OCI-LY7 (cell line): ENCODE measurements around the gene MFAP1. TPM values are rescaled to one million over a fixed set of nuclear protein-coding genes. Genes with fewer than 3 reads are reported as not detected.

Experiments used
- BruUV-seq: library from RNA; stranded (reverse); fragments of 400-500 nt; replicated peaks from 2 replicates; lab custom pipeline; 2021; lab: Mats Ljungman, UMichigan
- CTCF ChIA-PET: fragments of 300-600 bp; sonication (Branson Sonifier 250); formaldehyde crosslinking; loops from one replicate; lab custom pipeline; 2022; ENCODE audit warnings: antibody characterized with exemption; ENCODE audit not compliant: unreplicated experiment; lab: Charles Lee
- POLR2A ChIA-PET: fragments of 300-600 bp; sonication (Branson Sonifier 250); formaldehyde crosslinking; loops from one replicate; lab custom pipeline; 2022; ENCODE audit warnings: antibody characterized with exemption; lab: Charles Lee
- DNase-seq: peaks from one replicate; pipeline ENCODE4 v3.0.0-alpha.2; 2015; ENCODE audit warnings: low spot score
- H2AFZ ChIP-seq: fragments of 200-600 bp; sonication (generic), shearing (Covaris generic); 2 replicates; pipeline ENCODE4 v1.6.1; 2014; ENCODE audit warnings: mild to moderate bottlenecking, antibody characterized with exemption, low read length, moderate library complexity
- H3K27ac ChIP-seq: fragments of 200-600 bp; sonication (generic); 2 replicates; pipeline ENCODE4 v1.5.1; 2014; ENCODE audit warnings: mixed run types, low read depth, mild to moderate bottlenecking, moderate library complexity, low read length, inconsistent platforms; ENCODE audit not compliant: poor library complexity, severe bottlenecking
- H3K36me3 ChIP-seq: fragments of 200-600 bp; sonication (generic); 2 replicates; pipeline ENCODE4 v1.6.1; 2014; ENCODE audit warnings: mild to moderate bottlenecking, antibody characterized with exemption, low read length, moderate library complexity, mixed read lengths; ENCODE audit not compliant: insufficient read depth
- H3K4me1 ChIP-seq: fragments of 200-600 bp; sonication (generic); 2 replicates; pipeline ENCODE4 v1.5.1; 2014; ENCODE audit warnings: mild to moderate bottlenecking, low read length; ENCODE audit not compliant: insufficient read depth, poor library complexity, severe bottlenecking
- H3K4me2 ChIP-seq: fragments of 200-600 bp; sonication (generic); 2 replicates; pipeline ENCODE4 v1.6.1; 2014; ENCODE audit warnings: mild to moderate bottlenecking, low read length
- H3K4me3 ChIP-seq: fragments of 200-600 bp; sonication (generic); 2 replicates; pipeline ENCODE4 v1.5.1; 2014; ENCODE audit warnings: mild to moderate bottlenecking, low read depth, low read length; ENCODE audit not compliant: poor library complexity, severe bottlenecking
- H3K79me2 ChIP-seq: fragments of 200-600 bp; sonication (generic); 2 replicates; pipeline ENCODE4 v1.6.1; 2016; ENCODE audit warnings: low read depth, mild to moderate bottlenecking, low read length, moderate library complexity, mixed read lengths; ENCODE audit not compliant: insufficient read depth
- H3K9me2 ChIP-seq: fragments of 200-600 bp; sonication (generic); 2 replicates; pipeline ENCODE4 v1.6.1; 2016; ENCODE audit warnings: mild to moderate bottlenecking, low read length, mixed read lengths; ENCODE audit not compliant: insufficient read depth
- H3K9me3 ChIP-seq: fragments of 200-600 bp; sonication (generic); 2 replicates; pipeline ENCODE4 v1.6.1; 2014; ENCODE audit warnings: mild to moderate bottlenecking, mixed run types, low read length, mixed read lengths
- H4K20me1 ChIP-seq: fragments of 200-600 bp; sonication (generic); 2 replicates; pipeline ENCODE4 v1.6.1; 2014; ENCODE audit warnings: mild to moderate bottlenecking, antibody characterized with exemption, low read length, moderate library complexity, mixed read lengths; ENCODE audit not compliant: insufficient read depth
- EZH2phosphoT487 ChIP-seq: fragments of 200-600 bp; sonication (generic); IDR thresholded peaks from 2 replicates; pipeline ENCODE4 v1.6.1; 2018; ENCODE audit warnings: low read depth, borderline replicate concordance, mild to moderate bottlenecking, mixed run types, antibody characterized with exemption, low read length, moderate library complexity, mixed read lengths
- intact Hi-C: fragments of 100-400 bp; cut with micrococcal nuclease; formaldehyde crosslinking; loops from one replicate; pipeline ENCODE4 v1.10.0; 2022; ENCODE audit not compliant: unreplicated experiment
- total RNA-seq, 2 experiments: library from RNA; depleted of rRNA in 1 of 2; stranded (reverse); fragments of >200 nt in 1 of 2; shearing (Covaris generic) in 1 of 2; gene quantifications; 2 replicates each; pipeline ENCODE4 v1.2.3, GENCODE V29; 2014 to 2022
- TF ChIP-seq, protein P1 (sequence below): fragments of 200-600 bp; sonication (generic); conservative IDR thresholded peaks from 2 replicates; pipeline ENCODE4 v1.5.1; 2014; ENCODE audit warnings: mild to moderate bottlenecking, antibody characterized with exemption, low read length, moderate library complexity, mixed read lengths

The MFAP1 gene
- total RNA-seq, 2 experiments from 2014 or later = 25.3 to 72.1 TPM

DNA sequence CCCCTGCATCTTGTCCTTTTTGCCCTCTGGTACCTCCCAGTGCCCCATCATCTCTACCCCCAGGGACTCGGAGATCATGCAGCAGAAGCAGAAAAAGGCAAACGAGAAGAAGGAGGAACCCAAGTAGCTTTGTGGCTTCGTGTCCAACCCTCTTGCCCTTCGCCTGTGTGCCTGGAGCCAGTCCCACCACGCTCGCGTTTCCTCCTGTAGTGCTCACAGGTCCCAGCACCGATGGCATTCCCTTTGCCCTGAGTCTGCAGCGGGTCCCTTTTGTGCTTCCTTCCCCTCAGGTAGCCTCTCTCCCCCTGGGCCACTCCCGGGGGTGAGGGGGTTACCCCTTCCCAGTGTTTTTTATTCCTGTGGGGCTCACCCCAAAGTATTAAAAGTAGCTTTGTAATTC is 30.8 kb downstream of the MFAP1 start:
- no peak for DNase-seq
- no peak for TF ChIP-seq EZH2phosphoT487
- TF ChIP-seq, protein P1, sequence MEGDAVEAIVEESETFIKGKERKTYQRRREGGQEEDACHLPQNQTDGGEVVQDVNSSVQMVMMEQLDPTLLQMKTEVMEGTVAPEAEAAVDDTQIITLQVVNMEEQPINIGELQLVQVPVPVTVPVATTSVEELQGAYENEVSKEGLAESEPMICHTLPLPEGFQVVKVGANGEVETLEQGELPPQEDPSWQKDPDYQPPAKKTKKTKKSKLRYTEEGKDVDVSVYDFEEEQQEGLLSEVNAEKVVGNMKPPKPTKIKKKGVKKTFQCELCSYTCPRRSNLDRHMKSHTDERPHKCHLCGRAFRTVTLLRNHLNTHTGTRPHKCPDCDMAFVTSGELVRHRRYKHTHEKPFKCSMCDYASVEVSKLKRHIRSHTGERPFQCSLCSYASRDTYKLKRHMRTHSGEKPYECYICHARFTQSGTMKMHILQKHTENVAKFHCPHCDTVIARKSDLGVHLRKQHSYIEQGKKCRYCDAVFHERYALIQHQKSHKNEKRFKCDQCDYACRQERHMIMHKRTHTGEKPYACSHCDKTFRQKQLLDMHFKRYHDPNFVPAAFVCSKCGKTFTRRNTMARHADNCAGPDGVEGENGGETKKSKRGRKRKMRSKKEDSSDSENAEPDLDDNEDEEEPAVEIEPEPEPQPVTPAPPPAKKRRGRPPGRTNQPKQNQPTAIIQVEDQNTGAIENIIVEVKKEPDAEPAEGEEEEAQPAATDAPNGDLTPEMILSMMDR = no peak
- peaks cover 32% of the 10 kb centered on the region for H3K79me2 ChIP-seq
- H2AFZ ChIP-seq = no peak overlapping the region
- POLR2A ChIA-PET = interaction anchor here (1.1 to 6.1 kb wide), 5 partner anchors 8 to 39 kb away, joined by 3 to 47 read pairs (median 9); partner anchors contain the start of genes ELL3, MFAP1 and WDR76
- H3K4me2 ChIP-seq = peak overlapping the region; percentile 97
- H3K27ac ChIP-seq = peak overlapping the region; percentile 97
- H3K4me3 ChIP-seq = peak overlapping the region; percentile 97
- CTCF ChIA-PET = no interaction called here
- peaks cover 54% of the 10 kb centered on the region for H3K36me3 ChIP-seq
- peaks cover 87% of the 10 kb centered on the region for H3K4me1 ChIP-seq
- H3K9me2 ChIP-seq = no peaks in the 10 kb centered on the region
- no peaks in the 10 kb centered on the region for H3K9me3 ChIP-seq
- peaks cover 17% of the 10 kb centered on the region for H4K20me1 ChIP-seq
- BruUV-seq = no TSS peak
- intact Hi-C loops = no loop called here

- ChIA-PET POLR2A (interaction anchor here (0.6 to 6.1 kb wide), 6 partner anchors 9 to 175 kb away, joined by 3 to 47 read pairs (median 7); partner anchors contain the start of genes ELL3, MFAP1 and WDR76), CTCF (no interaction called here)
- Histone ChIP-seq H3K79me2 (peaks cover 32% of the 10 kb centered on the region), H4K20me1 (peaks cover 17% of the 10 kb centered on the region), H3K27ac (peak overlapping the region; percentile 97), H2AFZ (no peak overlapping the region), H3K9me3 (no peaks in the 10 kb centered on the region), H3K4me2 (peak overlapping the region; percentile 97), H3K4me3 (peak overlapping the region; percentile 97), H3K4me1 (peaks cover 87% of the 10 kb centered on the region), H3K9me2 (no peaks in the 10 kb centered on the region), H3K36me3 (peaks cover 54% of the 10 kb centered on the region)
- TF ChIP-seq, protein P1 = no peak
- no peak for TF ChIP-seq EZH2phosphoT487
- no TSS peak for BruUV-seq
- peak; percentile 60 for DNase-seq
- intact Hi-C loops = loop anchor here (1.0 kb wide), 1 partner anchor 16 kb away; no protein-coding TSS in a partner anchor
Observed at GRCh38 chr15:43792761-43793476, 31.6 kb downstream of the MFAP1 start.
